Measurements from ENCODE around the gene SLC30A4.

Gene SLC30A4

GRCh38 chr15:45471151-45471550, 51.4 kb downstream of the SLC30A4 start:
- H3K4me3 ChIP-seq (replicated peaks; ENCODE audit: low read depth, low read length), result no peak overlapping the region
- no peak for DNase-seq (ENCODE audit: extremely low read depth, low read depth)
- TF ChIP-seq, protein P1, sequence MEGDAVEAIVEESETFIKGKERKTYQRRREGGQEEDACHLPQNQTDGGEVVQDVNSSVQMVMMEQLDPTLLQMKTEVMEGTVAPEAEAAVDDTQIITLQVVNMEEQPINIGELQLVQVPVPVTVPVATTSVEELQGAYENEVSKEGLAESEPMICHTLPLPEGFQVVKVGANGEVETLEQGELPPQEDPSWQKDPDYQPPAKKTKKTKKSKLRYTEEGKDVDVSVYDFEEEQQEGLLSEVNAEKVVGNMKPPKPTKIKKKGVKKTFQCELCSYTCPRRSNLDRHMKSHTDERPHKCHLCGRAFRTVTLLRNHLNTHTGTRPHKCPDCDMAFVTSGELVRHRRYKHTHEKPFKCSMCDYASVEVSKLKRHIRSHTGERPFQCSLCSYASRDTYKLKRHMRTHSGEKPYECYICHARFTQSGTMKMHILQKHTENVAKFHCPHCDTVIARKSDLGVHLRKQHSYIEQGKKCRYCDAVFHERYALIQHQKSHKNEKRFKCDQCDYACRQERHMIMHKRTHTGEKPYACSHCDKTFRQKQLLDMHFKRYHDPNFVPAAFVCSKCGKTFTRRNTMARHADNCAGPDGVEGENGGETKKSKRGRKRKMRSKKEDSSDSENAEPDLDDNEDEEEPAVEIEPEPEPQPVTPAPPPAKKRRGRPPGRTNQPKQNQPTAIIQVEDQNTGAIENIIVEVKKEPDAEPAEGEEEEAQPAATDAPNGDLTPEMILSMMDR (IDR thresholded peaks at IDR 0.05; ENCODE audit: low read depth, low read length, missing control alignments), result no peak

GRCh38 chr15:45469441-45469840, 53.1 kb downstream of the SLC30A4 start:
- no peak overlapping the region for H3K4me3 ChIP-seq (replicated peaks; ENCODE audit: low read depth, low read length)
- TF ChIP-seq, protein P1 (IDR thresholded peaks at IDR 0.05; ENCODE audit: low read depth, low read length, missing control alignments), result no peak
- no peak for DNase-seq (ENCODE audit: extremely low read depth, low read depth)

DNA sequence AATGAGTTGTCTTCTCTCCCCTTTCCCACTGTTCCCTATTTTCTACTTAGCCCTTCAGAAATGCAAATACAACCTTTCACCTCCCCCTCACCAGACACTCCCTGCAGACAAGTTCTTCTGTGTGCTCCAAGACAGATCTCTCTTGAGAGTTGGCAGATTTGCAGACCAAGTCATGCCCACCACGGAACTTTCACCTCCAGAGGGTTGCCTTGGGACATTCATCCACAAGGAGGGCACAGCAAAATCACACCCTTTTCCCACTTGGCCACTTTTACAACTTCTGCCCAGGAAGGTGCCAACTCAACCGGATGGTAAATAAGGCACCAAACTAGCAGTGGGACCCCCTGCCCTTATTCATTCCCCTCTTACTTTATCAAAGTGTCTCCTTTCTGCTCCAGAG, 53.5 kb downstream of the SLC30A4 start:
- DNase-seq (ENCODE audit: extremely low read depth, low read depth), result no peak
- H3K4me3 ChIP-seq (replicated peaks; ENCODE audit: low read depth, low read length), result no peak overlapping the region
- TF ChIP-seq, protein P1 (IDR thresholded peaks at IDR 0.05; ENCODE audit: low read depth, low read length, missing control alignments), result no peak

- TF ChIP-seq, protein P1 (IDR thresholded peaks at IDR 0.05; ENCODE audit: low read depth, low read length, missing control alignments), result no peak
- H3K4me3 ChIP-seq (replicated peaks; ENCODE audit: low read depth, low read length), result no peak overlapping the region
- DNase-seq (ENCODE audit: extremely low read depth, low read depth), result no peak
Measured at GRCh38 chr15:45468294-45468693, 54.3 kb downstream of the SLC30A4 start.

- no peak for DNase-seq (ENCODE audit: extremely low read depth, low read depth)
- TF ChIP-seq, protein P1 (IDR thresholded peaks at IDR 0.05; ENCODE audit: low read depth, low read length, missing control alignments), result peak; percentile 86
- H3K4me3 ChIP-seq (replicated peaks; ENCODE audit: low read depth, low read length), result peak overlapping the region; percentile 37
Measured at GRCh38 chr15:45458746-45459403, 63.7 kb downstream of the SLC30A4 start.

DNA sequence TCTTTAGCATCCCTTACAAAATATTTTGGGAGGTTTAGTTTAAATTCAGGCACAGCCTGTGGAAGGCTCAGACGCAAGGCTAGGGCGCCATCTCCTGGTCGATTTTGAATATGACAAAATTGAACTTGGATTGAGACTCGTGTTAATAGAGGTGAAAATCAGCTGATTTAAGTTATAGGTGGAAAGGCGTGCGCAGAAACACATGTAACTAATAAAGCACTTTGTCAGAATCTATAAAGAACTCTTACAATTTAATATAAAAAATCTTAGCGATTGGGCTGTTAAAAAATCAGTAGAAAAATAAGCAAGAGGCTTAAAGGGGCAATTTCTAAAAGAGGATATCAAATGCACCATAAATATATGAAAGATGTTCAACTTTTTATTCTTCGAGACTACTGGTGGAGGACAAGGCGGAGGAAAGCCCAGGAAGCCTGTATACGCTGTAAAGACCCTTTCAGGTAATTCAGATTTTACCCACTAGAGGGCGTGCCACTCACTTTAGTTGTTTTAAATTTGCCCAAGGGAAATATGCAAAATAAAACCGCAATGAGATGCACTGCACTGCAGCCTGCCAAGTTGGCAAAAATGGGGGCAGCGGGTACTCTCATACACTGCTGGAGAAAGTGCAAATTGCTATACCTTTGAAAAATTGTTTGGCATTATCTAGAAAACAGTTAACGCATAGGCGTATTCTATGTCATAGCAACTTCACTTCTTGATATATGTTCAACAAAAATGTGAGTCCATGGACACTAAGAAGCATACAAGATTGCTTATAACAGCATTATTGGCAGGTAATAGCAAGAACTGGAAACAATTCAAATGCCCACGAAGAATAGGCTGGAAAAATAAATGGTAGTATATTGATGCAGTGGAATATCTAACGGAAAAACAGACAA, 64.7 kb downstream of the SLC30A4 start:
- H3K4me3 ChIP-seq (replicated peaks; ENCODE audit: low read depth, low read length), result peak overlapping the region; percentile 37
- DNase-seq (ENCODE audit: extremely low read depth, low read depth), result peak; percentile 71
- TF ChIP-seq, protein P1 (IDR thresholded peaks at IDR 0.05; ENCODE audit: low read depth, low read length, missing control alignments), result peak; percentile 51
